BLaER1 treated with 17β-estradiol and CSF1 and Interleukin-3, amounts not matched to agents 10 nM and 100 nM (cell line): Measurements from ENCODE around the gene ATRNL1.

Experiments
- H3K27ac ChIP-seq, 11 experiments: shearing (Covaris generic); formaldehyde crosslinking; 2 replicates each; pipeline ENCODE4 v1.8.1; 2022
- H3K27me3 ChIP-seq, 11 experiments: shearing (Covaris generic); formaldehyde crosslinking; 2 replicates each; pipeline ENCODE4 v1.8.1; 2022
- H3K36me3 ChIP-seq, 11 experiments: shearing (Covaris generic); formaldehyde crosslinking; 2 replicates each; pipeline ENCODE4 v1.8.1; 2022
- H3K4me1 ChIP-seq, 10 experiments: shearing (Covaris generic); formaldehyde crosslinking; 2 replicates each; pipeline ENCODE4 v1.8.1; 2022
- H3K4me2 ChIP-seq, 11 experiments: shearing (Covaris generic); formaldehyde crosslinking; 2 replicates each; pipeline ENCODE4 v1.8.1; 2022
- H3K4me3 ChIP-seq, 10 experiments: shearing (Covaris generic); formaldehyde crosslinking; 2 replicates each; pipeline ENCODE4 v1.8.1; 2022
- H3K9ac ChIP-seq, 11 experiments: shearing (Covaris generic); formaldehyde crosslinking; 2 replicates each; pipeline ENCODE4 v1.8.1; 2022
- H3K9me3 ChIP-seq, 11 experiments: shearing (Covaris generic); formaldehyde crosslinking; replicated peaks in 1 of 11; 2 replicates each; pipeline ENCODE4 v1.8.1; 2022
- H4K20me1 ChIP-seq, 11 experiments: shearing (Covaris generic); formaldehyde crosslinking; 2 replicates each; pipeline ENCODE4 v1.8.1; 2022
- Cebpa-rat ChIP-seq, 11 experiments: shearing (Covaris generic); IDR thresholded peaks; 2 replicates each; pipeline ENCODE4 v1.8.1; 2022

The ATRNL1 gene

GRCh38 chr10:115761166-115761565 is 668.0 kb downstream of the ATRNL1 start:
- Histone ChIP-seq H3K9ac (no peak overlapping the region), H3K4me3 (no peak overlapping the region), H3K27me3 (no peaks in the 10 kb centered on the region), H3K4me1 (no peaks in the 10 kb centered on the region), H4K20me1 (no peaks in the 10 kb centered on the region), H3K36me3 (no peaks in the 10 kb centered on the region), H3K4me2 (no peak overlapping the region), H3K27ac (no peak overlapping the region), H3K9me3 (no peaks in the 10 kb centered on the region)
- TF ChIP-seq Cebpa-rat (IDR thresholded peaks at IDR 0.05), result no peak

- no peak overlapping the region for H3K9ac ChIP-seq
- H4K20me1 ChIP-seq, result no peaks in the 10 kb centered on the region
- no peaks in the 10 kb centered on the region for H3K4me1 ChIP-seq
- no peak overlapping the region for H3K4me3 ChIP-seq
- no peaks in the 10 kb centered on the region for H3K36me3 ChIP-seq
- no peaks in the 10 kb centered on the region for H3K9me3 ChIP-seq
- no peaks in the 10 kb centered on the region for H3K27me3 ChIP-seq
- TF ChIP-seq Cebpa-rat (IDR thresholded peaks at IDR 0.05), result no peak
- no peak overlapping the region for H3K4me2 ChIP-seq
- no peak overlapping the region for H3K27ac ChIP-seq
These were observed 668.9 kb downstream of the ATRNL1 start for GRCh38 chr10:115762029-115762428.

- Histone ChIP-seq H3K4me1 (no peaks in the 10 kb centered on the region), H3K4me2 (no peak overlapping the region), H3K4me3 (no peak overlapping the region), H3K9ac (no peak overlapping the region), H3K36me3 (no peaks in the 10 kb centered on the region), H3K9me3 (no peaks in the 10 kb centered on the region), H3K27ac (no peak overlapping the region), H4K20me1 (no peaks in the 10 kb centered on the region), H3K27me3 (no peaks in the 10 kb centered on the region)
- no peak for TF ChIP-seq Cebpa-rat (IDR thresholded peaks at IDR 0.05)
These were observed 678.6 kb downstream of the ATRNL1 start for GRCh38 chr10:115771755-115772154.

GRCh38 chr10:115772606-115773005 is 679.4 kb downstream of the ATRNL1 start:
- Histone ChIP-seq H3K4me2 (no peak overlapping the region), H4K20me1 (no peaks in the 10 kb centered on the region), H3K4me3 (no peak overlapping the region), H3K9me3 (no peaks in the 10 kb centered on the region), H3K27me3 (no peaks in the 10 kb centered on the region), H3K9ac (no peak overlapping the region), H3K36me3 (no peaks in the 10 kb centered on the region), H3K4me1 (no peaks in the 10 kb centered on the region), H3K27ac (no peak overlapping the region)
- no peak for TF ChIP-seq Cebpa-rat (IDR thresholded peaks at IDR 0.05)

- no peak for TF ChIP-seq Cebpa-rat (IDR thresholded peaks at IDR 0.05)
- H3K27me3 ChIP-seq, result no peaks in the 10 kb centered on the region
- no peak overlapping the region for H3K4me3 ChIP-seq
These were observed 680.7 kb downstream of the ATRNL1 start for GRCh38 chr10:115773832-115774231.

GRCh38 chr10:115774721-115775120 is 681.6 kb downstream of the ATRNL1 start:
- Histone ChIP-seq H3K27me3 (no peaks in the 10 kb centered on the region), H3K4me2 (no peak overlapping the region), H3K4me1 (no peaks in the 10 kb centered on the region), H3K27ac (no peak overlapping the region), H3K36me3 (no peaks in the 10 kb centered on the region), H3K4me3 (no peak overlapping the region), H4K20me1 (no peaks in the 10 kb centered on the region), H3K9ac (no peak overlapping the region), H3K9me3 (no peaks in the 10 kb centered on the region)
- TF ChIP-seq Cebpa-rat (IDR thresholded peaks at IDR 0.05), result no peak

More at GRCh38 chr10:115773832-115774231, 680.7 kb downstream of the ATRNL1 start:
- no peaks in the 10 kb centered on the region for H3K36me3 ChIP-seq
- no peak overlapping the region for H3K27ac ChIP-seq
- no peaks in the 10 kb centered on the region for H3K9me3 ChIP-seq
- H4K20me1 ChIP-seq, result no peaks in the 10 kb centered on the region
- H3K9ac ChIP-seq, result no peak overlapping the region
- H3K4me2 ChIP-seq, result no peak overlapping the region
- H3K4me1 ChIP-seq, result no peaks in the 10 kb centered on the region

- no peaks in the 10 kb centered on the region for H3K9me3 ChIP-seq
- no peaks in the 10 kb centered on the region for H4K20me1 ChIP-seq
- no peaks in the 10 kb centered on the region for H3K36me3 ChIP-seq
- no peak overlapping the region for H3K4me2 ChIP-seq
- no peaks in the 10 kb centered on the region for H3K4me1 ChIP-seq
- no peak overlapping the region for H3K4me3 ChIP-seq
- no peak for TF ChIP-seq Cebpa-rat (IDR thresholded peaks at IDR 0.05)
- no peaks in the 10 kb centered on the region for H3K27me3 ChIP-seq
- H3K27ac ChIP-seq, result no peak overlapping the region
- H3K9ac ChIP-seq, result no peak overlapping the region
These were observed 684.5 kb downstream of the ATRNL1 start for GRCh38 chr10:115777646-115778045.

- Histone ChIP-seq H3K4me1 (peaks cover 0 to 10% (median 6%) of the 10 kb centered on the region in 10 experiments; a peak in 9 of 20 replicates), H3K4me2 (no peak overlapping the region), H4K20me1 (no peaks in the 10 kb centered on the region), H3K27me3 (no peaks in the 10 kb centered on the region), H3K9me3 (peaks cover 0 to 3% (median 0%) of the 10 kb centered on the region in 11 experiments; a peak in 1 of 22 replicates), H3K36me3 (no peaks in the 10 kb centered on the region), H3K27ac (no peak overlapping the region), H3K9ac (no peak overlapping the region), H3K4me3 (no peak overlapping the region)
- no peak for TF ChIP-seq Cebpa-rat (IDR thresholded peaks at IDR 0.05)
These were observed 697.1 kb downstream of the ATRNL1 start for GRCh38 chr10:115790220-115790619.

- no peak for TF ChIP-seq Cebpa-rat (IDR thresholded peaks at IDR 0.05)
- no peaks in the 10 kb centered on the region for H4K20me1 ChIP-seq
- no peak overlapping the region for H3K4me3 ChIP-seq
- H3K27me3 ChIP-seq, result no peaks in the 10 kb centered on the region
- peaks cover 0 to 9% (median 0%) of the 10 kb centered on the region in 11 experiments; a peak in 3 of 22 replicates for H3K9me3 ChIP-seq
- no peaks in the 10 kb centered on the region for H3K36me3 ChIP-seq
- no peak overlapping the region for H3K4me2 ChIP-seq
- H3K4me1 ChIP-seq, result no peaks in the 10 kb centered on the region; a peak in 1 of 20 replicates
- H3K27ac ChIP-seq, result no peak overlapping the region
- H3K9ac ChIP-seq, result no peak overlapping the region
These were observed 702.8 kb downstream of the ATRNL1 start for GRCh38 chr10:115795964-115796363.

- H3K27ac ChIP-seq, result no peak overlapping the region
- TF ChIP-seq Cebpa-rat (IDR thresholded peaks at IDR 0.05), result no peak
- H3K9ac ChIP-seq, result no peak overlapping the region
- H3K4me2 ChIP-seq, result peak overlapping the region in 5 of 11 experiments; percentile 19 to 66 (median 22); a peak in 6 of 22 replicates
- H3K4me1 ChIP-seq, result peaks cover 0 to 16% (median 7%) of the 10 kb centered on the region in 10 experiments; a peak in 11 of 20 replicates
- no peaks in the 10 kb centered on the region for H3K27me3 ChIP-seq
- no peaks in the 10 kb centered on the region for H4K20me1 ChIP-seq
- no peaks in the 10 kb centered on the region; a peak in 2 of 22 replicates for H3K9me3 ChIP-seq
- H3K36me3 ChIP-seq, result no peaks in the 10 kb centered on the region
- H3K4me3 ChIP-seq, result no peak overlapping the region
These were observed 708.3 kb downstream of the ATRNL1 start for GRCh38 chr10:115801457-115801856.
